ENCODE measurements around the gene SYNCRIP.
"Not testable (repeated sequence)": the region's sequence is repeated elsewhere in the genome, so short reads cannot be mapped to it uniquely, and the experiment has no call there.

Gene SYNCRIP

GRCh38 chr6:85593438-85594196 is 49.1 kb downstream of the SYNCRIP start, which contains the start of gene SNX14:
TSS of gene SNX14 (minus strand) at chr6:85593858. CDS start at chr6:85593718, 140 bp downstream.
- DNase-seq: peak; percentile 72

DNA sequence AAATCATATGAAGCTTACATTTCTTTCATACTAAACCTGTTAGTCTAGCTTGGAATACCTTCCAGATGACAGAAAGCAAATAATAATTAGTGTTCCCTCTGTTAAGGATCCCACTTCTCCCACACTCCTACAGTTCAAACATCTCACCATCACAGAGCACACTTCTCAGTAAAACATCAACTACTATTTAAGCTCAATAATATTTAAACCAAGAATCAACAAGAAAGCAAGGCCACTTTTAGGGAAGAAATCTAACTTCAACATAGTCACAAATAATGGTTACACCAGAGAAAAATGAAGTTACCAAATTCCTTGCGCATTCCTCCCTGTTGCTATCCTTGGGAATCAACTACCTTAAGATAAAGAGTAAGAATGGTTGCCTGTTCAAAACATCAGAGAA is 50.7 kb downstream of the SYNCRIP start:
- no peak for DNase-seq

GRCh38 chr6:85591207-85591606 is 51.5 kb downstream of the SYNCRIP start:
- DNase-seq: no peak

DNA sequence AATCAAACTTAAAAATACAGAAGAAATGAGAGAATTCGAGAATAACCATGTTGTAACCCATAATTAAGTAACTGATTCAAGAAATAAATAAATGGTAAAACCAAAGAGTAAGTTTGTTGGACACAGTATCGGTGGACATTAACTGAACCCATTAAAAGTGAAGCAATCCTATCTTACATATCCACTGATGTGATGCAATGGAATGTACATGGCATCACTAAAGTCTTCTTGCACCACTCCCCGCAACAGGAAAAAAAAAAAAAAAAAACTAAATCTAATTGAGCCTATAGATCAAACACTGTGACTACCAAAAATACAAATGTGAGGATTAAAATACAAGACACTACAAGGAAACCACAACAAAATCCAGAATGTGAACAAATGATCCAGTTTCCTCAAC is 56.9 kb downstream of the SYNCRIP start:
- DNase-seq: no peak

GRCh38 chr6:85582832-85583231 is 59.9 kb downstream of the SYNCRIP start:
- not testable (repeated sequence) for DNase-seq

GRCh38 chr6:85581572-85581971 is 61.1 kb downstream of the SYNCRIP start:
- no peak for DNase-seq

- DNase-seq: no peak
Observed at GRCh38 chr6:85580878-85581267, 61.8 kb downstream of the SYNCRIP start.

DNA sequence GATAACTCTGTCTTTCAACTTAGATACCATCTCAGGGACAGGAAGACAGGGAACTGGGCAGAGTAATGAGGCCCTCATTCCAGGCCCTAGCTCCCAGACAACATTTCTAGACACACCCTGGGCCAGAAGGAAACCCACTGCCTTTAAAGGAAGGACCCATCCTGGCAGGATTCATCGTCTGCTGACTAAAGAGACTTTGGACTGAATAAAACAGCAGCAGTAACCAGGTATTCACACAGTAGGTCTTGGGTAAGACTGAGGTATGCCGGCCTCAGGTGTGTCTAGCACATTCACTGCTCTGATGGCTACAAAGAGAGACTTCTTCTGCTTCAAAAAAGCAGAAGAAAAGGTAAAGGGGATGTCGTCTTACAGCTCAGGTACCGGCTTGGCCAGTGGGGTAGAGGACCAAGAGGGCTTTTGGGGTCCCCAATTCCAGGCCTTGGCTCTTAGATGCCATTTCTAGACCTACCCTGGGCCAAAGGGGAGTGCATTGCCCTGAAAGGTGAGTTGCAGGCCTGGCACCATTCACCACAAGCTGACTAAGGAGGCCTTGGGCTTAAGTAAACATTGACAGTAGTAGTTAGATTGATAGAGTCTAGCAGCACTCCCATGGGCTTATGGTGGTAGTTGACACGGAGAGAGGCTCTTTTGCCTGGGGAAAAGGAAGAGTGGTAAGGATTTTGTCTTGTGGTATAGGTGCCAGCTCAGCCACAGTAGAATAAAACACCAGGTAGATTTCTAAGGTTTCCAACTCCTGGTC is 62.4 kb downstream of the SYNCRIP start:
- no peak for DNase-seq

DNA sequence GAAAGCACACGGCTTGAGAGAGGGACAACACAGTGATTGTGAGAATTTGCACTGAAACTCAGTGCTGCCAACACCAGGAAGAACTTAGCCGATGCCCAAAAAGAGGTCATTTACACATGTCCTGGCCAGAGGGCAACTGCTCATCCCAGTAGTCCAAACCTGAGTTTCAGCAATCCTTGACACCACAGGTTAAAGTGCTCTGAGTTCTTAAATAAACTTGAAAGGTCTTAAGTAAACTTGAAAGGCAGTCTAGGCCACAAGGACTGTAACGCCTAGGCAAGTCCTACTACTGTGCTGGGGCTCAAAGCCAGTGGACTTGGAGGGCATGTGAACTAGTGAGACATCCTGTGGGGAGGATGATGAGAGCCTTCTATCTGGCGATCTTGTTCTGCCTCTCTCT is 63.1 kb downstream of the SYNCRIP start:
- no peak for DNase-seq

GRCh38 chr6:85576476-85576875 is 66.2 kb downstream of the SYNCRIP start:
- no peak for DNase-seq

DNA sequence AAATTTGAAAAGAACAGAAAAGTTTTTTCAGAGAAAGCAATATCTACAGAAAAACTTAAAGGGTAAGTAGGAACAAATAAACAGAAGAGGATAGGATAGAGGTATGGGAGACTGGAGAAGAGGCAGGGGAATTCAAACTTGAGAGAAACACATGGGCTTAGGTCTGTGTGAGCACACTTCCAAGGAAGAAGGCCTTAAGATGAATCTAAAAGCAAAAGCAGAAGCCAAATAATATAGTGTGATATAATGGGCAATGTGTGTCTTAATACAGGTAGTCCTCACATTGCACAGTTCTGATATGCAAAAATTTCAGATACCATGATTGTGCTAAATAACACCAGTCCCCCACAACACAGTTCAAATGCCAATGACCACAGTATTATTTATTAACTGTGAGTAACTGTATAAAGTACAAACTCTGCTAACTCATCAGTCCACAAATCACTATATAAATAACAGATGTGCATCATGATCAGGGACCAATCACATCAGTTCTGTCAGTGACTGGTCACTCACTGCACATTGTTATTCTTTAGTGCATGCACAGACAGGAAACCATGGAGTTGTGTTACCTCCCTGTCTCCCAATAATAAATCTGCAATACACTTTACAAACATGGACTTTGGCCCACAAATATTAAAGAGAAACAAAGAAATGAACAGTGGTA is 67.6 kb downstream of the SYNCRIP start:
- DNase-seq: no peak

- DNase-seq: no peak
Observed at GRCh38 chr6:85569323-85569722, 73.4 kb downstream of the SYNCRIP start.

DNA sequence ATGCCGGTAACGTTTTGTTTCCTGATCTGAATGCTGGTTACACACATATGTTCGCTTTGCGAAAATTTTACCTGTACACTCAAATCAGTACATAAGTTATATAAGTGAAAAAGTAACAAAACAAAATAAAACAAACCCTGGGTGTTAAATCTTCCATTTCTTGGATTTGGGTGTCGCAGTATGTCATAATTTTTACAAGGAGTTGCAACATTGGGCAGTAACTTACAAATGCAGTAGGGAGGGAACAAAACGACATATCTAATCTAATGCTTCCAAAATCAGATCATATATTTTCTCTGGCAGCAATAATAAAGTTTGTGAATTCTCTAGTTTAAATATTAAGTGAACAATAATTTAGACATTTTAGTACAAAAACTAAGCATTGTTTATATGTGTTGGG is 74.3 kb downstream of the SYNCRIP start:
- no peak for DNase-seq

DNA sequence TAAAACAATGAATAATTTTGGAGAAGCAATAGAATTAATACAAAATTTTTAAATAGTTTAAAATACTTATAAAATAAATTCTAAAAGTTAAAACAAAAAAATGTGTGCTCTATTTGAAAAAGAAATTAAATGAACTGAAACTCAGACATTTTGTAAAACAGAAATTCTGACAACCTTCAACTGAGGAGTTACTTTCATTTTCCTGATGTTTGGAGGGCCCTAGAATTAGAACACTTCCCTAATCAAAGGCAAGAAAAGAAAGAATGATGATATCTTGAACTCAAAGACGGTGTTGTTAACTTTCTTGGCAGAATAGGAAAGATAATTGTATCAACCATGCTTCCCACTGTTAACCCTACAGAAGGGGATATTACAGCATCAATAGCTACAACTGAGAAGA is 77.0 kb downstream of the SYNCRIP start:
- DNase-seq: no peak

GRCh38 chr6:85564223-85564622 is 78.5 kb downstream of the SYNCRIP start:
- not testable (repeated sequence) for DNase-seq
